GM12892 (cell line): ENCODE results near the gene MACROD2.

Source experiments
- DNase-seq: peaks from one replicate; pipeline ENCODE4 v3.0.0; 2011; ENCODE audit not compliant: insufficient read length
- FAIRE-seq: peaks from 2 replicates; lab custom pipeline; 2011; peaks lifted over from hg19 to GRCh38; lab: Jason Lieb, UNC
- POLR2A ChIP-seq: IDR thresholded peaks from 2 replicates; pipeline ENCODE4 v1.6.1; 2011; ENCODE audit warnings: low read depth, low read length, control low read depth
- POLR2AphosphoS5 ChIP-seq: IDR thresholded peaks from 2 replicates; pipeline ENCODE4 v1.6.1; 2011; ENCODE audit warnings: low read depth, low read length, control low read depth
- TAF1 ChIP-seq: IDR thresholded peaks from 2 replicates; pipeline ENCODE4 v1.6.1; 2011; ENCODE audit warnings: low read depth, mild to moderate bottlenecking, control low read depth, low read length, borderline replicate concordance

The MACROD2 gene

DNA sequence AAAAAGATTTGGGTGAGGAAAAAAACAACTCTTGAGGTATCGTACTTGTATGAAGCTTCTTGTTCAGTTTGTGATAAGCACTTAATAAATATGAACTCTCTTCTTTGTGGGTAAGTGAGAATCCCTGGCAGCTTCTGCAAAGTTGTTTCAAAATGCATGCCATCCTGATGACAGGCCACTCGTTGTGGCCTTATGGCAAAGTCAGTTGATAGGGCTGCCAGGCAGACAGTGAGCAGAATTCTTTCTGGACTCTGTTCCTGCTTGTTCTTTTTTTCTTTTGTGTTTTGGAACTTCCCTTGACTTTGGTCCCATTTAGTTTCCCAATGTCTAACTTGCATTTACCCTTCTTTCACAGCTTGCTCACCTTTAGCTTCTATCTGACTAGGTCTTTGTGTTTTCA, 1325.6 kb downstream of the MACROD2 start:
- no peak for TF ChIP-seq POLR2A
- TF ChIP-seq TAF1: no peak
- TF ChIP-seq POLR2AphosphoS5: no peak
- no peak for FAIRE-seq

GRCh38 chr20:15327123-15327522, 1331.8 kb downstream of the MACROD2 start:
- DNase-seq: no peak
- no peak for FAIRE-seq
- TF ChIP-seq POLR2AphosphoS5 (no peak), POLR2A (no peak), TAF1 (no peak)

More for the DNA sequence above, 1325.6 kb downstream of the MACROD2 start:
- no peak for DNase-seq

DNA sequence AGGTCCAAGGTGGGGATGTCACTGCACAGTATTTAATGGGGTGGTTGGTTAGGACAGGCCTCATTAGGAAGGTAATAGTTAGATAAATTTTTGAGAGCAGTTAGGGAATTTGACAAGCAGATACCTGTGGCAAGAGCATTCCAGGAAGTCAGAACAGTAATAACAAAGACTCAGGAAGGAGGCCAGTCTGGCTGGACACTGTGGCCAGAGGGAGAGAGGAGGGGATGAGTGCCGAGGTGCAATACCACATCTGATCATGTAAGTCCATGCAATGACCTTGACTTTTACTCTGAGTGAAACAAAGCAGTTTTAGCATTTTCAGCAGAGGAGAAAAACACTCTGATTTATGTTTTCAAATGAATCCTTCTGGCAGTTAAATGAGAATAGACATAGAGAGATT, 1332.8 kb downstream of the MACROD2 start:
- DNase-seq: no peak
- TF ChIP-seq POLR2A (no peak), POLR2AphosphoS5 (no peak), TAF1 (no peak)
- no peak for FAIRE-seq

GRCh38 chr20:15332711-15333160, 1337.4 kb downstream of the MACROD2 start:
- peak; percentile 91 for FAIRE-seq
- no peak for DNase-seq
- TF ChIP-seq POLR2AphosphoS5 (no peak), POLR2A (no peak), TAF1 (no peak)

- FAIRE-seq (peak; percentile 65), DNase-seq (no peak)
- no peak for TF ChIP-seq TAF1
- no peak for TF ChIP-seq POLR2A
- no peak for TF ChIP-seq POLR2AphosphoS5
Measured at GRCh38 chr20:15333170-15333569, 1337.9 kb downstream of the MACROD2 start.

DNA sequence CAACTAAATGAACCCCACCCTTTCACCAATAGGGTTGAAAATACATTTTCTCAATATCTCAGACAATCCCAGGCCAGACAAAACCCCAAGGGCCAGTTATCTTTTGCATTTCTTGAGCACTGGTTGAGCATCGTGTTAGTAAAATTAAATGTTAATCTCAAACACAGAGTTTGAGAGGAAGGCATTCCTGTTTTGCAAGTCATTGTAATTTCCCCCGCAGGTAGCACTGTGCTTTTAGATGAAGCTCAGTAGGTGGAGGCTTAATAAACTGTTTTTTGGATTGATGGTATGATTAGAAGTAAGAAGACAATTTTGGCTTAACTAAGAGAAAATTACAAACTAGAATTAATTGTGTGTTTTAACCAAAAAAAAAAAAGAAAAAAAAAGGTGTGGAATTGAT, 1340.7 kb downstream of the MACROD2 start:
- TF ChIP-seq POLR2AphosphoS5: no peak
- FAIRE-seq (no peak), DNase-seq (no peak)

- no peak for DNase-seq
- TF ChIP-seq TAF1: no peak
- TF ChIP-seq POLR2A: no peak
- no peak for TF ChIP-seq POLR2AphosphoS5
- no peak for FAIRE-seq
Measured at GRCh38 chr20:15336536-15336935, 1341.2 kb downstream of the MACROD2 start.

GRCh38 chr20:15339264-15339663, 1343.9 kb downstream of the MACROD2 start:
- TF ChIP-seq POLR2AphosphoS5 (no peak), TAF1 (no peak), POLR2A (no peak)
- no peak for FAIRE-seq
- DNase-seq: no peak

- DNase-seq (no peak), FAIRE-seq (no peak)
- TF ChIP-seq POLR2A (no peak), TAF1 (no peak), POLR2AphosphoS5 (no peak)
Measured at GRCh38 chr20:15342991-15343523, 1347.7 kb downstream of the MACROD2 start.

DNA sequence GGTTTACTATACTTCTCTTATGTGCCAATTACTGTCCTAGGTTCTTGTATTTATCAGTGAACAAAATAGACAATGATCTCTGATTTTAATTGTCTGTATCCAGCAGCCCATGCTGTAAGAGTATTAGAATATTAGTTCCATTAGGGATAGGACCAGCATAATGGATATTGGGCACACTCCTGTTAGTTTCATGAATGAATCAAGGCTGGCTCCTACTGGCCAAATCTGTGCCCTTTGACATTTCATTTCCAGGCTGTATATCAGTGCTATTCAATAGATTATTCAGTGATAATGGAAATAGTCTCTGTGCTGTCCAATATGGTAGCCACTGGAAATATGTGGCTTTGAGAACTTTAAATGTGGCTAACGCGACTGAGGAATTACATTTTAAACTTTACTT, 1350.0 kb downstream of the MACROD2 start:
- FAIRE-seq (no peak), DNase-seq (no peak)
- TF ChIP-seq POLR2AphosphoS5: no peak
- TF ChIP-seq TAF1: no peak
- no peak for TF ChIP-seq POLR2A

DNA sequence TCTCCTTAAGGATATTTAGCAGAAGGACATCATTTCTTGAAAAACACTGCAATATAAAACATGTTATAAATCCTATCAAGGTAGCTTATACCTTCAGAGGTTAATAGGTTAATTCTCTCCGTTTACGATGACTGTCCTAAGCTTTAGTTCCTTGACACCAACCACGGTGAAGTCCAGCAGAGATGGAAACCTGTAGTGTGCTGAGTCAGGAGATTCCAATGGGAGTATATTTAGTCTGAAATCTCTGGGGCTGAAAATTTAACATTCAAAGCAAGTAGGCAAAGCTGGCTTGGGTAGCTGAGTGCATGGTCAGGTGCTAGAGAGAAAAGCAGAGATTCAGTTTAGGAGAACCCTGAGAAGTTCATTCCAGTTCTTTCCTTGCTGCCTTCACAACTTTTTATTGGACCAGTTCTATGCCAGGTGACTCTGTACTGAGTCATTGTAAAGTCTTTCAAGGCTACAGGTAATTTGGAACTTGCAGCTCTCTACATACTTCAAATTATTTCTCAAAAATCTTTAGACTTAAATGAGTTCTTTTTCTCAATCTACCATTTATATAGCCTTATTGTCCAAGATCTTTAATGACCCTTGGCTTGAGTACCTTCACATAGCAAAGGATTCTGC, 1351.5 kb downstream of the MACROD2 start:
- no peak for TF ChIP-seq TAF1
- TF ChIP-seq POLR2AphosphoS5: no peak
- no peak for TF ChIP-seq POLR2A
- DNase-seq: no peak
- no peak for FAIRE-seq

GRCh38 chr20:15359056-15359455, 1363.7 kb downstream of the MACROD2 start:
- FAIRE-seq: no peak
- TF ChIP-seq POLR2A: no peak
- no peak for TF ChIP-seq TAF1
- no peak for TF ChIP-seq POLR2AphosphoS5

GRCh38 chr20:15362849-15363248, 1367.5 kb downstream of the MACROD2 start:
- DNase-seq (no peak), FAIRE-seq (no peak)
- TF ChIP-seq TAF1: no peak
- no peak for TF ChIP-seq POLR2A
- no peak for TF ChIP-seq POLR2AphosphoS5

More at GRCh38 chr20:15359056-15359455, 1363.7 kb downstream of the MACROD2 start:
- DNase-seq: no peak
